Activated effector memory CD4-positive, alpha-beta T cell treated with Interleukin-2 at 50 U/mL for 16 hours (primary cell): Measurements from ENCODE around the gene SULF2.

Experiments
- DNase-seq: peaks from one replicate; pipeline ENCODE4 v3.0.0-alpha.2; 2020

SULF2 gene

DNA sequence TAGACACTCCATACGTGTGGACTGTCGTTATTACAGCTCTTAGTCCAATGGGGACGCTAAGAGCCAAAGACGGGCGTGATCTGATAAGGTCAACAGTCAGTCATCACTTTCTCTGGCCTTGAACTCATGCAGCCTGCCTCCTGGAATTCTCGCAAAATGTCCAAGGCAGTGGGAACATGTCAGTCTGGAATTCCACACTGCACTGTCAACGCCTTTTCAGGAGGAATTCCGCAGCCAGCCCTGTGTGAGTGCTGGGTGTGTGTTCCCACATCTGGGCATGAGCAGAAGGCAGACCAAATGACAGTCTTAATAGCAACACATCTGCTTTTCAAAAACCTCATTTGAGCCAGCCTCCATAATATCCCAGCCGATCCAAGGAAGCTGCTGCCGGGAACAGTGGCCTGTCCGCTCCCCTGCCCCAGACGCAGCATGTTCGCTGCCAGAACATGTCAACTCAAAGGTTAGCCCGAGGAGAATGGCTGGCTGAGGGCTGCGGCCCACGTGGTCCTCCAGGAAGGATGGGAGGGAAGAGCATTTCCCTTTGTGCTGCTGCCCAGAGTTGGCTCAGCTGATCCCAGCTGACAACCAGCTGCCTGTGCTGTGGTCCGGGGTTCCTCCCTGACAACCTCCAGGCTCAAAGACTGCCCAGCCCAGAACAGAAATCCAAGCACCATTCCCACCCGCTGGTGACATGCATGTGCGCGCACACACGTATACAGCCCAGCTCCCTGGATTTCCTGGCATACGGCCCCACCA is 103.1 kb downstream of the SULF2 start:
- no peak for DNase-seq

DNA sequence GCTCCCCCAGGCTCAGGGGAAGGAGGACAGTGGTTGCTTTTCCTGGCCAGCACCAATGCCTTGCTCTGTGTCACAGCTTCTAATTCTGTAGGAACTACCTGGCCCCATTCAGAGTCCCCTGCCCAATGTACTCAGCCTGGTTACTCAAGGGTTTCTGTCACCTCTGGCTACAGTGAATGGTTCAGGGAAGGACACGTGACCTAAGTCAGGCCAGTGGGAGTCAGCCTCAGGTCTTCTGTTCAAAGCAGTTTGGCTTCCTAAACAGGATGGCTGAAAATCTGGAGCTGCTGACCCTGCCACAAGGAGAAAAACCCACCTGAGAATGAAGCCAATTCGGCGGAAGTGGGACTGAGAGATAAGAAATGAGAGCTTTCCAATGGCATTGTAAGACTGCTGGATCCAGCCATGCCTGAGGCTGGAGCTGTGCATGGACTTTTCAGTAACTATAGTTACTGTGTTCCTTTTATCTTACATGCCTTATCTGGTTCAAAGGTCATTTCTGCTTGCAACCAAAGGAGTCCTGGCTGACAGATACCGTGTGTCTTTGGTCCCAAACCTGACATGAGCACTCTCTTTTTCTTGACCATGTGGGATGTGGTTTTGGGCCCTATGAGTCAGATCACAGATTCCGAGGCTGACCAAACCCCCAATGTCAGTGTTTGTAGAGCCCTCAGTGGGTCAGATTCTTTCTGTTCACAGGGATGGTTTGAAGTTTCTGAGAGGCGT is 104.3 kb downstream of the SULF2 start:
- no peak for DNase-seq

DNA sequence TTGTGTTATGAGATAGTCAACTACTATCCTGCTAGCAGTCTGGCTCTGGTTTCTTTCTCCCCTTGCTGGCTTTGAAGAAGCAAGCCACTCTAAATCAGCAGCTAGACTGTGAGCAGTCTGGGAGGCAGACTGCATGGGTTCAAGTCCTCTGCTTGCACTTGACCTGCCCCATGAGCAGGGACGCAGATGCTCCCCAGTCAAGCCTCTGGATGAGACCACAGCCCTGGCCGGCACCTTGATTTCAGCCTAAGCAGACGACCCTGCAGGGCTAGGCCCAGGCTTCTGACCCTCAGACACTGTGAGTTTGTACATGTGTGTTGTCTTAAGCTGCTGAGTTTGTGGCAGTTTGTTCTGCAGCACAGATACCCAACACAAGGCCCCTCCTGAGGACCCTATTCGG is 105.8 kb downstream of the SULF2 start:
- DNase-seq = no peak

DNA sequence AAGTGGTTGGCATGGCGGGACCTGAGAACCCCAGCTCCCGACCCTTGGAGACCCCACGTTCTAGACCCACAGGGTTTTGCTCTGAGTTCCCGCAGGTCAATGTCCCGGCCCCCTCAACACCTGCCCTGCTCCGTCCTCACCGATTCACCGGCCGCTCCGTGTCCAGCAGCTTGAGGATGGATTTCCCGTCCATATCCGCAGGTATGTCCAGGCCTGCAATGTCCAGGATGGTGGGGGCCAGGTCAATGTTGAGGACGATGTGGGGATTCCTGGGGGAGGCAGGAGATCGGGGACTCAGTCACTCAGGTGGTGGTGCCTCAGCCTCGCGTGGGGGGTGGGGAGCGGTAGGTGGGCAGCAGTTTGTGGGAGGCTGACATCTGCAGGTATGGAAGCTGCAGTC is 106.7 kb downstream of the SULF2 start:
- no peak for DNase-seq

DNA sequence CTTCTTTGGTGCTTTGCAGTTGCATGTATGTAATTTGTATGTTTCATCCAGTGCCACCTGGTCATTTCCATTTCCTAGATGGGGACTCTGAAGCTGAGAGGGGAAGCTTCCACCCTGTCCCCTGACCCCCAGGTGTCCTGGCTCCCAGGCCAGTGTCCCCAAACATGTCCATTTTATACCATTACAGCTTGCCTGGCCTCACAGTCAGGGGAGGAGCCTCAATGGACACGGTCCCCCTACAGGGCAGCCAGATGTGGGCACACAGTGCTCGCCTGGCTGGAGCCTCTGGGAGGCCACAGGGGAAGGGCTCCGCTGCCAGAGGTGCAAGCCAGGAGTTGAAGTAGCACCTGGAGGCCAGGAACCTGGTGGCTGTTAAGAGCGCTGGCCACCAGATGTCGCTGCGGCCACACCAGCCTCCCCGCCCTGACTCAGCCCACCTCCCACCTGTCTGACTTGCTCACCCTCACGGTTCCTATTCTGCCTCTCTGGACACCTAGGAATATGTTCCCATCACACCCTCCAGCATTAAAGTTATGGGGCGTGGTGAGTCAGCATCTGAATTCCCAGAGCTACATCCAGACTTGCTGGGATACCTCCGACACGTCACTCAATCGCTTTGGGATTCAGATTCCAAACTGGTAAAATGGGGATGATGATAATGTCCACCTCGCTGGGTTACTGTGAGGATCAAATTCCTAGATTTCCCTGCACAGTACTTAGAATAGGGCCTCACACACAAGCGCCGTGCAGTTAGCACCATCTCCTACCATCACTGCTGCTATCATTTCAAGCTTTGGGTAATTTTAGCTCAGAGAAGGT is 107.4 kb downstream of the SULF2 start:
- DNase-seq = peak; percentile 40

GRCh38 chr20:47676912-47677634 is 108.2 kb downstream of the SULF2 start:
- no peak for DNase-seq

- no peak for DNase-seq
Observed at GRCh38 chr20:47676219-47676721, 109.0 kb downstream of the SULF2 start.

DNA sequence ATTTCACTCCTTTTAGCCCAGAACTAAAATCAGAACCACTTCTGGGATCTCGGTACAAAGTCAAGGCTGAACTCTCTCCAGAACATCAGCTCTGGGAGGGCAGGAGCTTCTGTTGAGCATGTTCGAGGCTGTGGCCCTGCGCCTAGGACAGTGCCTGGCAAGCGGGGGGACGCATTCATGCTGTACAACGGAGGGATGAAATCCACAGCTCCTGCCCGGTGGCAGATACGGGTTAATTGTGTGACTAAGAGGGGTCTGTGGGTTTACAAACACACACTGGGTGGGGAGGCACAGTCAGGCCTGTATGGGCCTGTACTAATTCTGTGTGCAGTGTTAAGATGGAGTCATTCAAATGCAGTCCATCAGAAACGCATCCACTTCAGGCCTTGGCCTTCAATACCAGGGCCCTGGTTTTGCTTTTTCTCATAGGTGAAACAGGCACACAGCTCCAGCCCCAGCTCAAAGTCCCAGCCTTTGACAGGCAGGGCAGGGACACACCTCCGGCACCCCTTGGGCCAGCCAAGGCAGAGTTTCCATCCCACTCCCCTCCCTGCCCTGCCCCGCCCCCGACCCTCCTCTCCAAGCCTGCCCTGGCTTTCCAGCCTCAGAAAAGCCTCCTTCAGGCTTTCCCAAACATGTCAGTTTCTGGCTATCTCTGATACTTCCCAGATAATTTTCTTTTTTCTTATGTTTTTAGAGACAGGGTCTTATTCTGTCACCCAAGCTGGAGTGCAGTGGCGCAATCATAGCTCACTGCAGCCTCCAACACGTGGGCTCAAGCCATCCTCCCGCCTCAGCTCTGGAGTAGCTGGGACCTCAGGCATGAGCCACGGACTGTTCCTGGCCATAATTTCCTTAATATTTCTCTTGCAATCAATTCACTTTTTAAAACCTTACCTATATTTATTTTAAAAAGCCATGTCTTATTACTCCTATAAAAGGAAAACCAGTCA is 109.8 kb downstream of the SULF2 start:
- no peak for DNase-seq

GRCh38 chr20:47674686-47675085 is 110.6 kb downstream of the SULF2 start:
- no peak for DNase-seq

GRCh38 chr20:47674145-47674544 is 111.1 kb downstream of the SULF2 start:
- DNase-seq = no peak

DNA sequence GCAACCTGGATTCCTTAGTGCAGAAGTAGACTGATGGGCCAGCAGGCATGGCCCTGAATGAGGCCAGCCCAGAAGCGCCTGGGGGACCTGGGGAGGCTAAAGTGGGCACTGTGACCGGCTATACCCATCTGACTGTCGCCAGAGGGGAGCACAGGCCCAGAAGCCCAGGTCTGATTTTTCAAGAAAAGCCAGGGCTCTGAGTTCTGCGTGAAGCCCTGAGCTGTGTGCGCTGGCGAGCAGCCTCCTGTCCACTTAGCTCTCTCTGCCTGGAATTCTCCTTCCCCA is 111.7 kb downstream of the SULF2 start:
- DNase-seq = no peak

- DNase-seq = no peak
Observed at GRCh38 chr20:47672886-47673670, 112.2 kb downstream of the SULF2 start.

GRCh38 chr20:47672166-47672565 is 113.1 kb downstream of the SULF2 start:
- no peak for DNase-seq

DNA sequence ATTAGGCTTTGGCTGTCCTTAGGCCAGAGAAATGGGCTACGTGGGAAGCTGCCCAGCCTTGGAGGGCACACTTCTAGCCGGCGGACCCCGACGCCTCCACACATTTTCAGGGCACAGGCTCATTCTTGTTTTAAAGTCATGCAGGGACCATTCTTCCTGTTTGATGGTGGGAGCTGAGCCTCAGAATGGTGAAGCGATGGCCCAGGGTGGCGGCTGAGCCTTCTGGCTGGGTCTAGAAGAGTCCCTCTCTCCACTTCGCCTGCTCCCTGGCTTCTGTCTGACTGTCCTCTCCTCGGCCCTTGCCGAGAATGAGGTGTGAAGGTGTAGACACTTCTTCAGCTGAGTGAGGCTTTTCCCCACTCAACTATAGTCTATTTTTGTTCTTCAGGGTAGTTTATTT is 114.4 kb downstream of the SULF2 start:
- DNase-seq = no peak

- DNase-seq = no peak
Observed at GRCh38 chr20:47669927-47670890, 115.1 kb downstream of the SULF2 start.

DNA sequence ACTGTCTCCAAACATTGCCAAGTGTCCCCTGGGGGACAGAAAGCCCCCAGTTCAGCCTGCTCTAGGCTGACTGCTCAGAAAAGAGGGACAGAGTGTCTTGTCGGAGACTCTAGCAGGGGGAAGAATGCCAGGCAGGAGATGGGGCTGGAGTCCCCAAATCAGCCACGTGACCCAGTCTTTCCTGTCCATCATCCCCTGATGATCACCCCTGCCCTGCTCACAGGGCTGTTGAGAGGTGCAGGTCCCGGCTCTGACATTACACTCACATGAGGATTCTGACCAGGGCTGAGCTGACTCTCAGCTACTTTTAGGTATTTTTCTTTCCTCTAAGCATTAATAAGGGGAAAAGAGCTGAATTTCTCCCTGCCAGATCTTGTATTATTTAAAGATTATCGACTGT is 115.8 kb downstream of the SULF2 start:
- no peak for DNase-seq

DNA sequence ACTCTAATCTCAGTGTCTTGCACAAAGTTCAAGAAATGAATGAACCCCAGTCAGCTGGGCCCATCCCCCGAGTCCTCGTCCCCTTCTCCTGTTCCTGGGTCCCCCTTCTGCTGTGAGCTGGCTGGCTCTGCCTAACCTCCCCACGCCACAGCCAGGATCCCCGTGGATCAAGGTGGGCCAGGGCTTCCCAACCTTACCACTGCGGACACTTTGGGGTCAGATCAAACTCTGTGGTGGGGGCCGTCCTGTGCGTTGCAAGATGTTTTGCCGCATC is 116.2 kb downstream of the SULF2 start:
- no peak for DNase-seq

GRCh38 chr20:47668313-47669151 is 116.7 kb downstream of the SULF2 start:
- DNase-seq = no peak
